KMS-11 (cell line): ENCODE data around the gene DENND1C.

Source experiments
- H2AFZ ChIP-seq: fragments of 200-600 bp; sonication (generic); 2 replicates; pipeline ENCODE4 v1.6.1; 2016; ENCODE audit warnings: antibody characterized with exemption, mixed run types, low read depth
- H3K27ac ChIP-seq: fragments of 200-600 bp; sonication (generic); 2 replicates; pipeline ENCODE4 v1.6.1; 2016; ENCODE audit warnings: mild to moderate bottlenecking, mixed run types
- H3K27me3 ChIP-seq: fragments of 200-600 bp; sonication (generic); 2 replicates; pipeline ENCODE4 v1.6.1; 2017; ENCODE audit warnings: mild to moderate bottlenecking, low read depth, mixed run types, moderate library complexity; ENCODE audit not compliant: insufficient read depth
- H3K36me3 ChIP-seq: fragments of 200-600 bp; sonication (generic); 2 replicates; pipeline ENCODE4 v1.6.1; 2017; ENCODE audit warnings: mild to moderate bottlenecking, mixed run types; ENCODE audit not compliant: insufficient read depth
- H3K4me1 ChIP-seq: fragments of 200-600 bp; sonication (generic); 2 replicates; pipeline ENCODE4 v1.6.1; 2016; ENCODE audit warnings: mild to moderate bottlenecking, low read depth, mixed run types; ENCODE audit not compliant: poor library complexity, severe bottlenecking
- H3K4me2 ChIP-seq: fragments of 200-600 bp; sonication (generic); 2 replicates; pipeline ENCODE4 v1.7.0; 2016; ENCODE audit warnings: mild to moderate bottlenecking, mixed run types
- H3K4me3 ChIP-seq: fragments of 200-600 bp; sonication (generic); IDR thresholded peaks from 2 replicates; pipeline ENCODE4 v1.6.1; 2017; ENCODE audit warnings: low read depth, low read length, mixed read lengths; ENCODE audit not compliant: insufficient read depth
- H3K79me2 ChIP-seq: fragments of 200-600 bp; sonication (generic); 2 replicates; pipeline ENCODE4 v1.6.1; 2016; ENCODE audit warnings: low read depth, mixed run types; ENCODE audit not compliant: insufficient read depth
- H3K9ac ChIP-seq: fragments of 200-600 bp; sonication (generic); 2 replicates; pipeline ENCODE4 v1.6.1; 2016; ENCODE audit warnings: mild to moderate bottlenecking, mixed run types
- H4K20me1 ChIP-seq: fragments of 200-600 bp; sonication (generic); 2 replicates; pipeline ENCODE4 v1.6.1; 2016; ENCODE audit warnings: mild to moderate bottlenecking, mixed run types; ENCODE audit not compliant: insufficient read depth
- TF ChIP-seq, protein P1 (sequence below): fragments of 200-600 bp; sonication (generic); conservative IDR thresholded peaks from 2 replicates; pipeline ENCODE4 v1.6.1; 2017; ENCODE audit warnings: low read depth, mild to moderate bottlenecking, antibody characterized with exemption, low read length, moderate library complexity, mixed read lengths

DENND1C gene

DNA sequence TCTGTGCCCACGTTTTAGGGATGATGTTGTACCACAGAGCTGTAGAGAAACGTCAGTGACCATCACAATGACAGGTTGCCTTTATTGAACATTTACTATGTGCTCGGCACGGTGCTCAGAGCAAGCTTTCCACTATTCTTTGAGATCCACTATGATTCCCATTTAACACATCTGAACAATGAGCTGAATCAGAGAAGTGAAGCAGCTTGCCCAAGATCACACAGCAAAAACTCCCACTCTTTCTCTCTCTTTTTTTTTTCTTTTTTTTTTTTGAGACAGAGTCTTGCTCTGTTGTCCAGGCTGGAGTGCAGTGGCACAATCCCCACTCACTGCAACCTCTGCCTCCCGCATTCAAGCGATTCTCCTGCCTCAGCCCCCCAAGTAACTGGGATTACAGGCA is 41.1 kb upstream of the DENND1C start:
- Histone ChIP-seq H3K27ac (no peak overlapping the region), H3K9ac (no peak overlapping the region), H3K4me1 (peaks cover 16% of the 10 kb centered on the region), H3K79me2 (no peaks in the 10 kb centered on the region), H3K4me2 (no peak overlapping the region), H3K36me3 (no peaks in the 10 kb centered on the region), H3K27me3 (no peaks in the 10 kb centered on the region), H2AFZ (no peak overlapping the region), H3K4me3 (no peak overlapping the region), H4K20me1 (no peaks in the 10 kb centered on the region)
- TF ChIP-seq, protein P1, sequence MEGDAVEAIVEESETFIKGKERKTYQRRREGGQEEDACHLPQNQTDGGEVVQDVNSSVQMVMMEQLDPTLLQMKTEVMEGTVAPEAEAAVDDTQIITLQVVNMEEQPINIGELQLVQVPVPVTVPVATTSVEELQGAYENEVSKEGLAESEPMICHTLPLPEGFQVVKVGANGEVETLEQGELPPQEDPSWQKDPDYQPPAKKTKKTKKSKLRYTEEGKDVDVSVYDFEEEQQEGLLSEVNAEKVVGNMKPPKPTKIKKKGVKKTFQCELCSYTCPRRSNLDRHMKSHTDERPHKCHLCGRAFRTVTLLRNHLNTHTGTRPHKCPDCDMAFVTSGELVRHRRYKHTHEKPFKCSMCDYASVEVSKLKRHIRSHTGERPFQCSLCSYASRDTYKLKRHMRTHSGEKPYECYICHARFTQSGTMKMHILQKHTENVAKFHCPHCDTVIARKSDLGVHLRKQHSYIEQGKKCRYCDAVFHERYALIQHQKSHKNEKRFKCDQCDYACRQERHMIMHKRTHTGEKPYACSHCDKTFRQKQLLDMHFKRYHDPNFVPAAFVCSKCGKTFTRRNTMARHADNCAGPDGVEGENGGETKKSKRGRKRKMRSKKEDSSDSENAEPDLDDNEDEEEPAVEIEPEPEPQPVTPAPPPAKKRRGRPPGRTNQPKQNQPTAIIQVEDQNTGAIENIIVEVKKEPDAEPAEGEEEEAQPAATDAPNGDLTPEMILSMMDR: no peak

GRCh38 chr19:6521718-6522646 is 40.4 kb upstream of the DENND1C start:
- Histone ChIP-seq H2AFZ (no peak overlapping the region), H3K36me3 (no peaks in the 10 kb centered on the region), H3K4me2 (no peak overlapping the region), H4K20me1 (no peaks in the 10 kb centered on the region), H3K9ac (no peak overlapping the region), H3K4me1 (peaks cover 24% of the 10 kb centered on the region), H3K4me3 (no peak overlapping the region), H3K27ac (no peak overlapping the region), H3K79me2 (no peaks in the 10 kb centered on the region), H3K27me3 (no peaks in the 10 kb centered on the region)
- TF ChIP-seq, protein P1: no peak

DNA sequence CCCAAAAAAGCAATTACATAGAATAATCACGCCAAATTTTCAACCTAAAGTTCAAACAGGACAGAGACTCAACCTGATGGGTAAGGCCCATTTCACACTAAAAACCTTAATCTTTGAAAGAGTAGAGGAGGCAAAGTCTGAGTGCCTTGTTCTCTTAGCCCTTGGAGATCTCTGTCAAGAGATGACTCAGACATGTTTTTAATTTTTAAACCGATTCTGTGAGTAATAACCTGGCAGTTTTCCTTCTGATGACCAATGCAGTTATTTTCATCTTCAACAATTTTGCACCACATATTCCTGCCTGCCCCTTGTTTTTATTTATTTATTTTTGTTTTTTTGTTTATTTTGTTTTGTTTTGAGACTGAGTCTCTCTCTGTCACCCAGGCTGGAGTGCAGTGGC is 37.7 kb upstream of the DENND1C start:
- Histone ChIP-seq H3K27me3 (no peaks in the 10 kb centered on the region), H3K4me2 (no peak overlapping the region), H3K4me1 (peaks cover 25% of the 10 kb centered on the region), H2AFZ (no peak overlapping the region), H4K20me1 (no peaks in the 10 kb centered on the region), H3K4me3 (no peak overlapping the region), H3K36me3 (no peaks in the 10 kb centered on the region), H3K9ac (no peak overlapping the region), H3K27ac (no peak overlapping the region), H3K79me2 (no peaks in the 10 kb centered on the region)
- TF ChIP-seq, protein P1: no peak

GRCh38 chr19:6518145-6518911 is 36.7 kb upstream of the DENND1C start:
- no peaks in the 10 kb centered on the region for H3K79me2 ChIP-seq
- no peak overlapping the region for H3K9ac ChIP-seq
- no peaks in the 10 kb centered on the region for H3K27me3 ChIP-seq
- H3K4me2 ChIP-seq: peak overlapping the region; percentile 51
- H4K20me1 ChIP-seq: no peaks in the 10 kb centered on the region
- peak overlapping the region; percentile 66 for H2AFZ ChIP-seq
- H3K27ac ChIP-seq: peak overlapping the region; percentile 55
- no peak overlapping the region for H3K4me3 ChIP-seq
- no peaks in the 10 kb centered on the region for H3K36me3 ChIP-seq
- peaks cover 25% of the 10 kb centered on the region for H3K4me1 ChIP-seq
- TF ChIP-seq, protein P1: no peak
